ENCODE data around the gene ACAP2.
"Not testable (repeated sequence)": the region's sequence is repeated elsewhere in the genome, so short reads cannot be mapped to it uniquely, and the experiment has no call there.

Gene ACAP2

GRCh38 chr3:195384952-195385351 is 57.9 kb downstream of the ACAP2 start:
- no peak for DNase-seq

GRCh38 chr3:195372220-195372619 is 70.6 kb downstream of the ACAP2 start:
- no peak for DNase-seq

- no peak for DNase-seq
These were observed 76.5 kb downstream of the ACAP2 start for GRCh38 chr3:195366200-195366925.

GRCh38 chr3:195365371-195365770 is 77.4 kb downstream of the ACAP2 start:
- no peak for DNase-seq

GRCh38 chr3:195357797-195358196 is 85.0 kb downstream of the ACAP2 start:
- not testable (repeated sequence) for DNase-seq

GRCh38 chr3:195356151-195357086 is 86.4 kb downstream of the ACAP2 start:
- DNase-seq: no peak

GRCh38 chr3:195354009-195354408 is 88.8 kb downstream of the ACAP2 start:
- DNase-seq: not testable (repeated sequence)

- no peak for DNase-seq
These were observed 89.8 kb downstream of the ACAP2 start for GRCh38 chr3:195352895-195353488.

GRCh38 chr3:195348426-195349115 is 94.2 kb downstream of the ACAP2 start:
- DNase-seq: no peak

GRCh38 chr3:195337747-195338146 is 105.1 kb downstream of the ACAP2 start:
- DNase-seq: no peak

- DNase-seq: no peak
These were observed 107.9 kb downstream of the ACAP2 start for GRCh38 chr3:195334967-195335366.

- DNase-seq: no peak
These were observed 123.8 kb downstream of the ACAP2 start for GRCh38 chr3:195319060-195319459.

- DNase-seq: no peak
These were observed 130.1 kb downstream of the ACAP2 start for GRCh38 chr3:195312714-195313113.

- DNase-seq: no peak
These were observed 135.1 kb downstream of the ACAP2 start for GRCh38 chr3:195307711-195308110.

- no peak for DNase-seq
These were observed 136.5 kb downstream of the ACAP2 start for GRCh38 chr3:195306369-195306768.

GRCh38 chr3:195302431-195302830 is 140.4 kb downstream of the ACAP2 start:
- DNase-seq: no peak

GRCh38 chr3:195297446-195297845 is 145.4 kb downstream of the ACAP2 start:
- no peak for DNase-seq

- DNase-seq: no peak
These were observed 146.2 kb downstream of the ACAP2 start for GRCh38 chr3:195296662-195297061.

GRCh38 chr3:195291121-195291520 is 151.7 kb downstream of the ACAP2 start:
- DNase-seq: no peak

GRCh38 chr3:195290643-195291042 is 152.2 kb downstream of the ACAP2 start:
- DNase-seq: not testable (repeated sequence)

- DNase-seq: no peak
These were observed 156.5 kb downstream of the ACAP2 start for GRCh38 chr3:195286115-195286872.

GRCh38 chr3:195285372-195285771 is 157.4 kb downstream of the ACAP2 start:
- DNase-seq: no peak
